Measurements from ENCODE around the gene DEFB115. TPM values are rescaled to one million over a fixed set of nuclear protein-coding genes. Genes with fewer than 3 reads are reported as not detected.
"Not testable (repeated sequence)": the region's sequence is repeated elsewhere in the genome, so short reads cannot be mapped to it uniquely, and the experiment has no call there.

DEFB115 gene, protein sequence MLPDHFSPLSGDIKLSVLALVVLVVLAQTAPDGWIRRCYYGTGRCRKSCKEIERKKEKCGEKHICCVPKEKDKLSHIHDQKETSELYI
- total RNA-seq = not detected

DNA sequence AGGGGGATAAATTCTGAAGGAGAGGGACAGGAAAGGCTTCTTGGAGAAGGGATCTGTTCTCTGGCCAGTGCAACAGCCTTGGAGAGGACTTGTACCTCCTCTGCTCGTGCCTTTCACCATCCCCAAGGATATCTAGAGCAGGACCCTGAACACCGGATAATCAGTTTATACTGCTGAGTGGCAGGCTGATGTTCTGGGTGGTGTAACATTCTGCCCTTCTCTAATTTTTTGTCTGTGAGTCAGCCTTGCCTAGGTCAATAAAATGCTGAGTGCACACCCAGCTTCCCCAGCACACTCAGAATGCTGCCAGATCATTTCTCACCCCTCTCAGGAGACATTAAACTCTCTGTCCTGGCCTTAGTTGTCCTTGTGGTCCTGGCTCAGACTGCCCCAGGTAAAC, at the start of gene DEFB115:
DEFB115 (plus strand) TSS at position 301 of the 400 bp plus-strand sequence; CDS start at position 301, 0 bp downstream.
- in situ Hi-C loops (cut with MboI; ENCODE audit: low pct_unique_long_range_greater_than_20kb in 2 of 9, low sequenced_read_pairs in 9 of 9, unreplicated experiment in 9 of 9) = no loop called here
- WGBS, 10 experiments = 0 to 100% (median 25%) methylated on average over 1 to 2 of the region's 2 CpGs; no CpG with 5 or more reads in 6 of the 10 experiments
- Histone ChIP-seq H3K4me1 (replicated peaks in 1 of 2) (no peaks in the 10 kb centered on the region), H3K4me3 (no peak within 1 kb of the TSS), H3K27ac (no peak within 1 kb of the TSS)
- no peak for ATAC-seq (replicated peaks in 6 of 8)

DNA sequence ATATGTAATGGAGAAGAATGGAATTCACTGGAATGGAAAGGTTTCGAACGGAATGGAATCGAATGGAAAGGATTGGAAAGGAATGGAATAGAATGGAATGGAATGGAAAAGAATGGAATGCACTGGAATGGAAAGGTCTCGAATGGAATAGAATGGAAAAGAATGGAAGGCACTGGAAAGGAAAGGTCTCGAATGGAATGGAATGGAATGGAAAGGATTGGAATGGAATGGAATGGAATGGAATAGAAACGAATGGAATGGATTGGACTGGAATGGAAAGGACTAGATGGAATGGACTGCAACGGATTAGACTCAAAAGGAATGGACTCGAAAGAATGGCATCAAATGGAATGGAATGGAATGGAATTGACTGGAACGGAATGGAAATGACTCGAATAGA, 20.5 kb upstream of the DEFB115 start:
- in situ Hi-C loops (cut with MboI; ENCODE audit: low pct_unique_long_range_greater_than_20kb in 2 of 9, low sequenced_read_pairs in 9 of 9, unreplicated experiment in 9 of 9) = no loop called here
- ATAC-seq (replicated peaks in 6 of 8) = no peak
- WGBS, 10 experiments = 4 to 65% (median 36%) methylated on average over 10 of the region's 10 CpGs

DNA sequence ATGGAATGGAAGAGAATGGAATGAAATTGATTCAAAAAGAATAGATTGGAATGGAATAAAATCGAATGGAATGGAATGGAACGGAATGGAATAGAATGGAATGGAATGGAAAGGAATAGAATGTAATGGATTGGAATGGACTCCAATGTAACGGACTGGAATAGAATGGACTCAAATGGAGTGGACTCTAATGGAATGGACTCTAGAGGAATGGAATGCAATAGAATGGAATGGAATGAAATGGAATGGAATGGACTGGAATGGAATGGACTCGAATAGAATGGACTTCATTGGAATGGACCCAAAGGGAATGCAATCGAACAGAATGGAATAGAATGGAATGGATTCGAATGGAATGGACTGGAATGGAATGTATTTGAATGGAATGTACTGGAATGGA, 19.7 kb upstream of the DEFB115 start:
- H3K27ac ChIP-seq = no peak overlapping the region
- WGBS, 10 experiments = 3 to 60% (median 23%) methylated on average over 3 to 6 of the region's 6 CpGs
- no peak for ATAC-seq (replicated peaks in 6 of 8)
- in situ Hi-C loops (cut with MboI; ENCODE audit: low pct_unique_long_range_greater_than_20kb in 2 of 9, low sequenced_read_pairs in 9 of 9, unreplicated experiment in 9 of 9) = no loop called here
- no peaks in the 10 kb centered on the region for H3K4me1 ChIP-seq (replicated peaks in 1 of 2)
- no peak overlapping the region for H3K4me3 ChIP-seq

More for the DNA sequence above, 20.5 kb upstream of the DEFB115 start:
- Histone ChIP-seq H3K4me1 (replicated peaks in 1 of 2) (no peaks in the 10 kb centered on the region), H3K27ac (no peak overlapping the region), H3K4me3 (no peak overlapping the region)

DNA sequence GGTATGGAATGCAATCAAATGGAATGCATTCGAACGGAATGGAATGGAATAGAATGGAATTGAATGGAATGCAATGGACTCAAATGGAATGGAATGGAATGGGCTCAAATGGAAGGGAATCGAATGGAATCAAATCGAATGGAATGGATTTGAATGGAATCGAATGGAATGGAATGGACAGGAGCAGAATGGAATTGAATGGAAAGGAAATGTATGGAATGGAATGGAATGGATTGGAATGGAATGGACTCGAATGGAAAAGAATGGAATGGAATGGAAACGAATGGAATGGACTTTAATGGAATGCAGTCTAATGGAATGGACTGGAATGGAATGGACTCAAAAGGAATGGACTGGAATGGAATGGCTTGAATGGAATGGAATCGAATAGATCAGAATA, 18.3 kb upstream of the DEFB115 start:
- no peaks in the 10 kb centered on the region for H3K4me1 ChIP-seq (replicated peaks in 1 of 2)
- H3K4me3 ChIP-seq = no peak overlapping the region
- ATAC-seq (replicated peaks in 6 of 8) = no peak
- in situ Hi-C loops (cut with MboI; ENCODE audit: low pct_unique_long_range_greater_than_20kb in 2 of 9, low sequenced_read_pairs in 9 of 9, unreplicated experiment in 9 of 9) = no loop called here
- 4 to 62% (median 42%) methylated on average over 8 of the region's 8 CpGs for WGBS, 10 experiments
- no peak overlapping the region for H3K27ac ChIP-seq

DNA sequence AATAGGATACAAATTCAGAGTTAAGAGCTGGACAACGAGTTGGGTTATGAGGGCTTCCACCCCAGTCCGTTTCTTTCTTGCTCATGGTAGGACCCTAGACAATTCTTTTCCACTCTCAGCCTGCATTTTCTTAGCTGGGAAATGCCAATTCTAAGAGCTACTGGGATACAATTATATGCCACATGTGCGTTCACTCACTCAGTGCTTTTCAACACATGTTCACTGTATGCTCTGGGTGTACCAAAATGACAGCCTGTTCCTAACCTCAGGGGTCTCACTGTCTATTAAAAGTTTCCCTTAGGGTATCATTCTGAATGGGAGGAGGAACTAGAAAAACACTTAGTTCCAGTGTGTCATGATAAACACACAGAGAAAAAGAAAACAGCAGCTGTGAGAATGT, 505 bp upstream of the DEFB115 start:
- in situ Hi-C loops (cut with MboI; ENCODE audit: low pct_unique_long_range_greater_than_20kb in 2 of 9, low sequenced_read_pairs in 9 of 9, unreplicated experiment in 9 of 9) = no loop called here
- 0 to 19% (median 3%) methylated on average over 1 to 3 of the region's 3 CpGs; no CpG with 5 or more reads in 2 of the 10 experiments for WGBS, 10 experiments
- Histone ChIP-seq H3K4me1 (replicated peaks in 1 of 2) (no peaks in the 10 kb centered on the region), H3K27ac (no peak overlapping the region), H3K4me3 (no peak overlapping the region)
- ATAC-seq (replicated peaks in 6 of 8) = no peak

DNA sequence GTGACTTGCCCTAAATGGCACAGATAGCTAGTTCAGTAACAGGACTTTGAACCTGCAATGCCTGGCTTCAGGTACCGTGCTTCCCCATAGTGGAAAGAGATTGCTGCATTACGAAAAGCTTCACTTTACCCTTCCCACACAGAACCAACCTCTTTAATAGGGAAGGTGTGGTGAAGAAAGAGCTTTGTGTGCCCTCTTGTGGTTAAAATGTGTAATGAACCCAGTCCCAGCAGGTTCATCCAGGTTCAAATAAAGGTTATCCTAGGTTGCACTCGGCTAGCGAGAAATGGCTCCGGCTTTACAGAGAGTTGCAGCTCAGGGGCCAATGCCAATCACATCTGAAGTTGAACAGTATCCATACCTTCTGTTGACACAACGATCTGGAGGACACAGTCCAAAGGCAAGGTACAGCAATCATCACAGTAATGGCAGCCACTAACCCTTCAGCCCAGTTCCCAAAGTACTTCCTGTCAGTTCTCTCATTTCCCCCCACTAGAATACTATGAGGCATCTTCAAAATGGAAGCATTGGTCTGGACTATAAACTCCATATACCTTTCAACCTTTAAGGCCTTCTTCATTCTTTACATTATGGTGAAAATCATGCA, 3.0 kb downstream of the DEFB115 start:
- Histone ChIP-seq H3K27ac (no peak overlapping the region), H3K4me3 (no peak overlapping the region), H3K4me1 (replicated peaks in 1 of 2) (no peaks in the 10 kb centered on the region)
- WGBS, 10 experiments = 0 to 64% (median 34%) methylated on average over 1 to 6 of the region's 6 CpGs; no CpG with 5 or more reads in 2 of the 10 experiments
- in situ Hi-C loops (cut with MboI; ENCODE audit: low pct_unique_long_range_greater_than_20kb in 2 of 9, low sequenced_read_pairs in 9 of 9, unreplicated experiment in 9 of 9) = no loop called here
- ATAC-seq (replicated peaks in 6 of 8) = peak in 3 of 8 experiments; percentile 30 to 65 (median 41)

DNA sequence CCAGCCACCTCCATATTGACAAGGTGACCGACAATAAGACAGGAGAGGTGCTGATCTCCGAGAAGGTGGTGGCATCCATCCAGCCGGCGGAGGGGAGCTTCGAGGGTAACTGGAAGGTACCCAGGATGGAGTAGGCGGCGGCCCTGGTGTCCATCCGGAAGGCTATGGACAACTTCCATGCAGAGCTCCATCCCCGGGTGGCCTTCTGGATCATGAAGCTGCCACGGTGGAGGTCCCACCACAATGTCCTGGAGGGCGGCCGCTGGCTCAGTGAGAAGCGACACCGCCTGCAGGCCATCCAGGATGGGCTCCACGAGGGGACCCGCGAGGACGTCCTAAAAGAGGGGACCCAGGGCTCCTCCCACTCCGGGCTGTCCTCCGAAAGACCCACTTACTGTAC, 17.0 kb downstream of the DEFB115 start:
- ATAC-seq (replicated peaks in 6 of 8) = no peak
- H3K4me3 ChIP-seq = no peak overlapping the region
- WGBS, 10 experiments = 57 to 79% (median 66%) methylated on average over 1 to 6 of the region's 20 CpGs; no CpG with 5 or more reads in 6 of the 10 experiments
- in situ Hi-C loops (cut with MboI; ENCODE audit: low pct_unique_long_range_greater_than_20kb in 2 of 9, low sequenced_read_pairs in 9 of 9, unreplicated experiment in 9 of 9) = no loop called here
- H3K27ac ChIP-seq = no peak overlapping the region
- H3K4me1 ChIP-seq (replicated peaks in 1 of 2) = no peaks in the 10 kb centered on the region

DNA sequence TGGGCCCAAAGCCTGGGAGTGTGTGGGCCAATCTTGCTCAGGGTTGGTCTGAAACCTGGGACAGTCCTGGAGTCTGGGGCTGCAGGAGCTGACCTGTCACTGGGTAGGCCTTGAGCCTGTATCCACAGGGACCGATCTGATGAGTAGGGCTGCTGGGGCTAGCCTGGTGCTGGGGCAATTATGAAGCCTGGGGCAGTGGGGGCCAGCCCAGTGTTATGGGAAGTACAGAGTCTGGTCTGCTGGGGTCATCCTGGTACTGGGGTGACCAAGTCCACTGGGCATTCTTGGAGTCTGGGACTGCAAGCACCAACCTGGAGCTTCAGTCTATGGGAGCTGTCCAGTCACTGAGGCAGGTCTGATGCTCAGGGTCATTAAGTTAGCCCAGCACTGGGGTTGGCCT, 20.7 kb downstream of the DEFB115 start:
- H3K4me1 ChIP-seq (replicated peaks in 1 of 2) = no peaks in the 10 kb centered on the region
- 0 to 67% methylated on average over 1 of the region's 1 CpG; no CpG with 5 or more reads in 8 of the 10 experiments for WGBS, 10 experiments
- no peak for ATAC-seq (replicated peaks in 6 of 8)
- H3K4me3 ChIP-seq = no peak overlapping the region
- in situ Hi-C loops (cut with MboI; ENCODE audit: low pct_unique_long_range_greater_than_20kb in 2 of 9, low sequenced_read_pairs in 9 of 9, unreplicated experiment in 9 of 9) = loop anchor here in 1 of 9 experiments (25.0 kb wide), 1 partner anchor 109 kb away; the partner anchor contains the start of gene DEFB119
- H3K27ac ChIP-seq = no peak overlapping the region

DNA sequence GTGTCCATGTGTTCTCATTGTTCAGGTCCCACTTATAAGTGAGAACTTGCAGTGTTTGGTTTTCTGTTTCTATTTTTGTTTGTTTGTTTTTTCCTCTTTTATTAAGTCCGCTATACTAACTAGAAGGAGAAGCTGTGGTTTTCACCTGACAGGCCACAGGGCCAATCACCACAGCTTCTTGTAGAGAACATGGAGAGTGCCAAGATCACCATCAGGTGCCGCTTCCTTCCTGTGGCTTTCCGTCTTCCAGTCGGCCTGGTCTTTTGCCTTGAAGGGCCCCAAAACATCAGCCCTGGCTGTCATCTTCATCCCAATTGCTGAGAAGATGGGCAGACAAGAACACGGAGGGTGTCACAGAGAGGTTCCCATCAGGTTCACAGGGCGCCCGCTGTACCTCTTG, 27.5 kb downstream of the DEFB115 start:
- not testable (repeated sequence) for H3K4me1 ChIP-seq (replicated peaks in 1 of 2); ATAC-seq (replicated peaks in 6 of 8); H3K27ac ChIP-seq; H3K4me3 ChIP-seq
- WGBS, 10 experiments = 0 to 67% (median 19%) methylated on average over 1 to 7 of the region's 7 CpGs; no CpG with 5 or more reads in 2 of the 10 experiments
- in situ Hi-C loops (cut with MboI; ENCODE audit: low pct_unique_long_range_greater_than_20kb in 2 of 9, low sequenced_read_pairs in 9 of 9, unreplicated experiment in 9 of 9) = loop anchor here in 1 of 9 experiments (25.0 kb wide), 1 partner anchor 102 kb away; the partner anchor contains the start of gene DEFB119

DNA sequence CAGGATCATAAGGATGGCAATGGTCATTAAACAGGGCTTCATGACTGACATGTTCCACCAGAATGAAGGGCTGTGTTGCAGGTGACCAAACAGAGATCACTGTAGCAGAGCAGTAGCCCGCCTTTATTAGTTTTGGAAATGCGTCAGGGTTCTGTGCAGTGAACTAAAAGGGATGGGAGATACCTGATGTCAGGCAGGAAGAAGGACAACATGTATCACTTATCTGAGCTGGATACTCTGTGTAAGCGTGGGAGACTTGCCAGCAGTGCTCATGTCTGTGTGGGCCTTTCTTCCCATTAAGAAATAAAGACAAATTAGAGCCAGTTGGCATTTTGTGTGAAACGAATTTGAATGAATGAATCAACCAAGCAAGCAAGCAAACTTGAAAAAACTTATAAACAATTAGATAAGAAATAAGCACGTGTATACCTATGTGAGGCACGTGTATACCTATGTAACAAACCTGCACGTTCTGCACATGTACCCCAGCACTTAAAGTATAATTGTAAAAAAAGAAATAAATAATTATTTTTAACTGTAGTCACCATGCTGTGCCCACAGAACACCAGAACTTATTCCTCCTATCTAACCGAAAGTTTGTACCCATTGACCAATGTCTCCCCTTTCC, 51.2 kb downstream of the DEFB115 start, which contains the start of gene DEFB116:
DEFB116 (minus strand) TSS at position 51 of the 628 bp plus-strand sequence; CDS start at position 51, 0 bp downstream.
- ATAC-seq (replicated peaks in 6 of 8) = no peak
- no peak within 1 kb of the TSS for H3K27ac ChIP-seq
- in situ Hi-C loops (cut with MboI; ENCODE audit: low pct_unique_long_range_greater_than_20kb in 2 of 9, low sequenced_read_pairs in 9 of 9, unreplicated experiment in 9 of 9) = no loop called here
- WGBS, 10 experiments = 0 to 67% (median 28%) methylated on average over 1 to 8 of the region's 8 CpGs
- no peaks in the 10 kb centered on the region for H3K4me1 ChIP-seq (replicated peaks in 1 of 2)
- no peak within 1 kb of the TSS for H3K4me3 ChIP-seq

Other genes with a start within 250 kb of the DEFB115 start
- gene DEFB116, start 50.9 kb downstream of the DEFB115 start, total RNA-seq = not detected
- under 1 TPM in 1 of 8 experiments, not detected in 7; 0.33 TPM for gene DEFB118, start 110.9 kb downstream of the DEFB115 start, total RNA-seq
- not detected for gene DEFB119, start 132.9 kb downstream of the DEFB115 start, total RNA-seq
- not detected for gene DEFB121, start 148.6 kb downstream of the DEFB115 start, total RNA-seq
- not detected for gene DEFB123, start 183.0 kb downstream of the DEFB115 start, total RNA-seq
- not detected for gene DEFB124, start 217.5 kb downstream of the DEFB115 start, total RNA-seq
- gene REM1, start 217.6 kb downstream of the DEFB115 start, total RNA-seq = under 1 TPM in 5 of 8 experiments, not detected in 3; 0.09 to 0.33 (median 0.13) TPM